Retina (tissue), 1 donor: ENCODE data around the gene BLVRB.
"Not testable (repeated sequence)": the region's sequence is repeated elsewhere in the genome, so short reads cannot be mapped to it uniquely, and the experiment has no call there.

Experiments used
- DNase-seq: peaks from one replicate; pipeline ENCODE4 v3.0.0-alpha.2; 2016

Gene BLVRB

GRCh38 chr19:40465557-40466218, at the start of gene BLVRB:
BLVRB (minus strand) TSS chr19:40465745; CDS start chr19:40465688, 57 bp downstream.
- peak; percentile 98 for DNase-seq

- no peak for DNase-seq
Observed at GRCh38 chr19:40513741-40514315, 48.3 kb upstream of the BLVRB start.

GRCh38 chr19:40513345-40513678, 47.8 kb upstream of the BLVRB start:
- DNase-seq = no peak

GRCh38 chr19:40512473-40513344, 47.2 kb upstream of the BLVRB start:
- peak; percentile 65 for DNase-seq

GRCh38 chr19:40512110-40512472, 46.5 kb upstream of the BLVRB start:
- DNase-seq = no peak

- no peak for DNase-seq
Observed at GRCh38 chr19:40511487-40511886, 45.9 kb upstream of the BLVRB start.

GRCh38 chr19:40510526-40511115, 45.1 kb upstream of the BLVRB start:
- no peak for DNase-seq

- no peak for DNase-seq
Observed at GRCh38 chr19:40508739-40509260, 43.3 kb upstream of the BLVRB start.

GRCh38 chr19:40507892-40508291, 42.3 kb upstream of the BLVRB start:
- DNase-seq = no peak

- no peak for DNase-seq
Observed at GRCh38 chr19:40506099-40506498, 40.6 kb upstream of the BLVRB start.

- DNase-seq = peak; percentile 11
Observed at GRCh38 chr19:40503320-40503695, 37.8 kb upstream of the BLVRB start.

- DNase-seq = no peak
Observed at GRCh38 chr19:40502647-40503319, 37.2 kb upstream of the BLVRB start.

- no peak for DNase-seq
Observed at GRCh38 chr19:40502081-40502480, 36.5 kb upstream of the BLVRB start.

GRCh38 chr19:40501599-40501998, 36.1 kb upstream of the BLVRB start:
- no peak for DNase-seq

GRCh38 chr19:40500678-40501530, 35.4 kb upstream of the BLVRB start:
- not testable (repeated sequence) for DNase-seq

- no peak for DNase-seq
Observed at GRCh38 chr19:40499320-40499719, 33.8 kb upstream of the BLVRB start.

GRCh38 chr19:40497214-40497613, 31.7 kb upstream of the BLVRB start:
- DNase-seq = no peak

- DNase-seq = no peak
Observed at GRCh38 chr19:40494191-40494838, 28.8 kb upstream of the BLVRB start.

GRCh38 chr19:40493778-40494177, 28.2 kb upstream of the BLVRB start:
- DNase-seq = no peak

GRCh38 chr19:40492274-40492673, 26.7 kb upstream of the BLVRB start:
- DNase-seq = no peak

GRCh38 chr19:40489882-40490230, 24.3 kb upstream of the BLVRB start:
- DNase-seq = no peak
